Hematopoietic multipotent progenitor cell treated with erythropoietin and hydrocortisone succinate and interleukin-3 and kit ligand, for 4 days (in vitro differentiated cells): ENCODE results near the gene FAM240A.

Source experiments
- DNase-seq: peaks from one replicate; pipeline ENCODE4 v3.0.0-alpha.2; 2015

The FAM240A gene

DNA sequence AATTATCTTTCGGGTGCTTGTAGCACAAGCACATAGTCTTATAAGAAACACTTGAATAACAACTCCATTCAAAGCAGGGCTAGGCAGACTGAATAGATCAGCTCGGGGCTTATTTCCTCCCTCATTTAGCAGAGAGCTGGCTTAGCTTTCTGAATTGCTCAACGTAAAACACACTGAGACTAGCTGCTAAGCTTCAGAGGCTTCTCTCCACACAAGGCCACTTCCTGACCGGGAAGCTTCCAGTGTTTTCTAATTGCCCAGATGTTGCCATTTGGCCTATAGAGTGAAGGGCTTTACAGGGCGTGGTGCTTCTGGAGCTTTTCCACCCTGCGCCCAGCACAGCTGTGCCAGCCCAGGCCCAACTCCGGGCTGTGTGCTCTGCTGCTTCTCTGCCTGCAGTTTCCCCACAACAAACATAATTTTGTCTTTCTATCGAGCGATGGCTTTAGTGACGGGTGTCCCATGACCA is 16.6 kb downstream of the FAM240A start:
- DNase-seq = no peak

DNA sequence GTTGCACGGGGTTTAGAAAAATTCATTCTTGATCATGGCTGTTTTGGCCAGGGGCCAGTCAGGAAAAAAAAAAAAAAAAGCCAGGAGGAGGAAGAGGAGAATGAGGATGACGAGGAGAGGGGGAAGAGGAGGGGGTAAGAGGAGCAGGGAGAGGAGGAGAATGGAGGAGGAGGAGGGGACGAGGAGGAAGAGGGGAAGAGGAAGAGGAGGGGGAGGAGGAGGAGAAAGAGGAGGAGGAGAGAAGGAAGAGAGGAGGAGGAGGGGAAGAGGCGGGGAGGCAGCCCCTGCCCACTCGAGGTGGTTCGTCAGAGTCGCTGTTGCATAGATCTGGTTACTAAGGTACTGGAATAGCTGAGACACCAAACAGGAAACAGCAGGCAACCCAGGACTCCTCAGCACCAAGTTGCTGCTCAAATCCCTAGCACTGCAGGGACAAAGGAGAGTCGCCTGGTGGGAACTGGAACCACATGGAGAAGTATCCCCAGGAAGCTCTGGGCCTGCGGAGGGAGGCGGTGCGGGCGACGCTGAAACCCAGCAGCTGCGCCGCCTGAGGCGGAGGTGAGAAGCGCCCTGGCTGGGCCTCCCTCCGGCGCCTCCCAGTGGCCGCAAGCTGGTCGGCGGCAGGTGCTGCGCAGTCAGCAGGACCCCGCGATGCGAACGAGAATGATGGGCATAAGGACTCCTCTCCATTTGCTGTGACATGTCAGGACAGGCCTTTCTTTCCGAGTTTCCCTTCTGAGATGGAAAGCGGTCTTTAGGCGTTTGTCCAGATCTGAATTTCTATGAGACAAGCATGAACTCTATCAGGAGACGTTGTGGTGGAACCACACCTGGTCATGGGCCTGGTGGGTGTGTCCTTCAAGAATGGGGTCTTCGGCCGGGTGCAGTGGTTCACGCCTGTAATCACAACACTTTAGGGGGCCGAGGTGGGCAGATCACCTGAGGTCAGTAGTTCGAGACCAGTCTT is 17.5 kb downstream of the FAM240A start:
- DNase-seq = peak; percentile 90

DNA sequence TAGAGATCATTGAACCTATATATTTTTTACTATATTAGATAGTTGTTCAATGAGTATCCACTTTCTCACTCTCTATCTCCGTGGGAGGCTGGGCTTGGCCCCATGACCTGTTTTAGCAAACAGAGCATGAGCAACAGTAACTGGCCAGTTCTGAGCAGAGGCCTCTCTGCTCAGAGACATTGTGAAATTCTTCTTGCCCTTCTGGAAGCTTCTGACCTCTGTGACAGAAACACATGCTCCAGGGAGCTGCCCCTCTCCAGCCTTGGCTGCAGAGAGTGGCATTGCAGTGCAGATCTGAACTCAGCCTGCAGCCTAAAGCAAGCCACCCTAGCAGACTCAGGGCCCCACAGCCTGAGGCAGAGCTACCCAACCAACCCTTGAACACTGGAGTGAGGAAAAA is 20.5 kb downstream of the FAM240A start:
- DNase-seq = no peak

DNA sequence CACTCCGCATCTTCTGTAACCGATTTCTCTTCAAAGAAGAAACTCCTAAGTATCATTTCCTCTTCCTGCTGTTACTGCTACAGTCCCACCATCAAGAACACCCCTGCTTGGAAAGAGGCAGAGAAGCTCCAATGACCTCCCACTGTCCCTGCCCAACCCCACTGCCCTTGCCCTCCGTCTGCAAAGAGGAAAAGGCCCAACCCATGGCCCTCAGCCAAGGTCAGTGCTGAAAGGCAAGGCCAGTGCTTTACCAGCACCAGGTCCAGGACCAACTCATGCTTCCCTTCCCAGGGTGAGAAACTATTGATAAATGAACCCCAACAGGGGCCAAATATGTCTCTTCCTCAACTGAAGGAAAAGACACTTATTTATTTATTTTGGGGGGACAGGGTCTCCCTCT is 22.5 kb downstream of the FAM240A start:
- no peak for DNase-seq

DNA sequence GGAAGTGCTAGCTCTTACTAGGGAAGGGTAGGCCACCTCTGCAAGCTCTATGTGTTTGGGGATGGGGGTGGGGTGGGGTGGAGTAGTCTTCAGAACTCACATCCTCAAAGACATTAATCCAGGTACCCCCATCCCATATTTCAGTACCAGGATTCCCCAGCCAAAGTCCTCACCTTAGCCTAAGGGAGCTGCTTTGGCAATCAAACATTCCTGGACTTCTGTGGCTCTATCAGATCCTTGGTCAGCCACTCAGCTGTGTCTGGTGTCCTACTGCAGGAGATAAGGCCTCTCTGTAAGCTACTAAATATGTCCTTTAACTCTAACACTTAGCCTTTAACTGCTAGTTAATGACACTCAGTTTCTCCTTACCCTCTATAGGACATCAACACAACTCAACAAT is 26.9 kb downstream of the FAM240A start:
- no peak for DNase-seq

DNA sequence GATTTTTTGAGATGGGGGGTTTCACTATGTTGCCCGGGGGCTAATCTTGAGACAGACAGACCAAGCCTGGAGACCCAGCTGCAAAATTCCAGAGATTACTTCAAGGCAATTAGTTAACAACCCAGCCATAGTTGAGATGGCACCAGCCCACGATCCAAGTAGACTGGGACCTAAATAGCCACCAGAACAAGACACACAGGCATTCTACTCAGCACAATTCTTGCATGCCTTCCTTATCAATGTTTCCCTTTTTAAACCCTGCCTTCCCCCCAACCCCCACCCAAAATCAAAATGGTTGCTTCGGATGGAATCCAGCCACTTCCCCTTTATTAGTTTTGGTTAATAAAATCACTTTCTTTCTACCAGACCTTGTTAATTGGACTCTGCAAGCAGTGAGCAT is 28.6 kb downstream of the FAM240A start:
- no peak for DNase-seq

DNA sequence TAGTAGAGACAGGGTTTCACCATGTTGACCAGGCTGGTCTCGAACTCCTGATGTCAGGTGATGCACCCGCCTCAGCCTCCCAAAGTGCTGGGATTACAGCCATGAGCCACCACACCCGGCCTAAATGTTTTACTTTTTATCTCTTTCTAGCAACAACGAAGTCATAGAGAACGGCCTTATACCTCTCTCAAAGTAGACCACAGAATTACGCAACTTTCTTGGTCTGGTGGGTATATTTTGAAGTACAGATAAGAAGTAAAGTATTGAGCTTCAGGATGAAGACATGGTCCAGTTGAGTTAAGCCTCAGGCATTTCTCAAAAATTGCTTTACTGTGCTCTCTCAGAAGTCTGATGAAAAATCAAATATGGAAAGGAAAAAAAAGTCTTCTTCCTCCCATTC is 30.6 kb downstream of the FAM240A start:
- DNase-seq = peak; percentile 89

DNA sequence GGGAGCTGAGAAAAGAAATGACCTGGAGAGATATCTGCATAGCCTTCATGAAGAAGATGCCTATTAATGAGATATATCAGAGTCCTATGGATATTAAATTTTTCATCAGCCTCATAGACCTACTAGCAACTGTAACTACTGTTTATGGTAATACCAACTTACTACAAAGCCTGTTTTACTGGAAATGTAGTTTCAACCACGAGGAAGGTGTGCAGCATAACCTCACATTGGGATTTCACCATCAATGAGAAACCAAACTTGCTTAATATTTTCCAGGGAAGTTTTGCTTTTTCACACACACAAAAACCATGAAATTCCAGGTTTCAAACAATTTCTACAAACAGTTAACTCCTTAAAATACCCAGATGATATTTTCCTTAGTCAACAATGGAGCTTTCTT is 31.4 kb downstream of the FAM240A start:
- DNase-seq = no peak

DNA sequence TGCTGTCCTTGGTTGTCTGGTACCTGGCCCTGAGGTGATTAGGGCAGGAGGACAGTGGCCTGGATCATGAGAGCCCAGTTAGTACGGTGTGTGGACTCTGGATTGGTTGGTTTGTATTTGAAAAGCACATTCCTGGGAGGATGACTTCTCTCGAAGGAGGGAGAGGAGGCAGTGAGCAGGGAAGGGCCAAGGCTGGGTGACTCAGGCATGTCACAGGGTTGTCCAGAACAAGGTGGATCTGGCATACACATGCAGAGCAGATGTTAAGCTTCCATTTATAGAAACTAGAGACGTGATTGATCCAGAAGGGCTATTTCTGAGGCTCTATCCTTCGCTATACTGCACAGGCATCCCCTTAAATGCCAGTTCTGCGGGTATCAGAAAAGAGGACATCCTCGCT is 34.4 kb downstream of the FAM240A start:
- no peak for DNase-seq

DNA sequence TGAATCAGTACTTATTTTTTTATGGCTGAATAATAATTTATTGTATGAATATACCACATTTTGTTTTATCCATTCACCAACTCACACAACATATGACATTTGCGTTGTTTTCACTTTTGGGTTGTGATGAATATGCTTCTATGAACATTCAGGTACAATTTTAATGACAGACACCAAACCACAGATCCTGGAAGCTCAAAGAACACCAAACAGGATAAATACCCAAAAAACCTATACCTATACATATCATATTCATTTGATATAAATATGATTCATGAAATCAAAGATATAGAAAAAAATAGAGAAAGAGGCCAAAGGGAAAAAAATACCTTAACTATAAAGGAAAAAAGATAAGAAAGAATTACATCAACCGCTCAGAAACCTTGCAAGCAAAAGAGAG is 35.8 kb downstream of the FAM240A start:
- no peak for DNase-seq

DNA sequence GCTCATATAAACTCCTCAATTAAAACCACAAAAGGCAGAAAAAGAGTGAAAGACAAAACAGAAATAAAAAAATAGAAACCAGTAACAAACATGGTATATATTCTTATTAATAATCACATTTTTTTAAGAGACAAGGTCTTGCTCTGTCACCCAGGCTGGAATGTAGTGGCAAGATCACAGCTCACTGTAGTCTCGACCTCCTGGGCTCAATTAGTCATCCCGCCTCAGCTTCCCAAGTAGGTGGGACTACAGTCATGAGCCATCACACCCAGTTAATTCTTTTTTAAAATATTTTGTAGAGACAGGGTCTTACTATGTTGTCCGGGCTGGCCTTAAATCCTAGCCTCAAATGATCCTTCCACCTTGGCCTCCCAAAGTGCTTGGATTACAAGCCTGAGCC is 37.1 kb downstream of the FAM240A start:
- no peak for DNase-seq

DNA sequence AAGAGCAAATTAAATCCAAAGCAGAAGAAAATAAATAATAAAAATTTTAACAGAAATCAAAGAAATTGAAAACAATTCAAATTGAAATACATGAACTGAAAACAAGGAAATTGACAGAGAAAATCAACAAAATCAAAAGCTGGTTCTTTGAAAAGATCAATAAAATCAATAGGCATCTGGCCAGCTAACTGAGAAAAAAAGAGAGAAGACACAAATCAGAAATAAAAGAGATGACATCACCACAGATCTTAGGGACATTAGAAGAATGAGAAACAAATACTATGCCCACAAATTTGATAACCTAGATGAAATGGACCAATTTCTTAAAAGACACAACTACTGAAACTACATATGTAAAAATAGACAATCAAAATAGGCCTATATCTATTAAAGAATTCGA is 38.8 kb downstream of the FAM240A start:
- no peak for DNase-seq

DNA sequence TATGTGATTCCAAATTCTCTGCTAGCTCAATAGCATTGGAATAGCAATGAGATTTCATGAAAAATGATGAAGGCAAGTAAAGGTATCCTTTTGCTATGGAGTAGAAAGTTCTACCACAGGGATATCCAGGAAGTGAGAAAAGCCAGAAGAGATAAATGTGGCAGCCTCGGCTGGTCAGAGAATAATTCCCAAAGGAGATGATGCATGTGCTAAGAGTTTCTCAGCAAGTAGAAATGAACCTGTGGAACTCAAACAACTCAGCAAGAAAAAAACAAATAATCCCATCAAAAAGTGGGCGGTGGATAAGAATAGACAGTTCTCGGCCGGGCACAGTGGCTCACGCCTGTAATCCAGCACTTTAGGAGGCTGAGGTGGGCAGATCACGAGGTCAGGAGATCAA is 42.9 kb downstream of the FAM240A start:
- DNase-seq = no peak

DNA sequence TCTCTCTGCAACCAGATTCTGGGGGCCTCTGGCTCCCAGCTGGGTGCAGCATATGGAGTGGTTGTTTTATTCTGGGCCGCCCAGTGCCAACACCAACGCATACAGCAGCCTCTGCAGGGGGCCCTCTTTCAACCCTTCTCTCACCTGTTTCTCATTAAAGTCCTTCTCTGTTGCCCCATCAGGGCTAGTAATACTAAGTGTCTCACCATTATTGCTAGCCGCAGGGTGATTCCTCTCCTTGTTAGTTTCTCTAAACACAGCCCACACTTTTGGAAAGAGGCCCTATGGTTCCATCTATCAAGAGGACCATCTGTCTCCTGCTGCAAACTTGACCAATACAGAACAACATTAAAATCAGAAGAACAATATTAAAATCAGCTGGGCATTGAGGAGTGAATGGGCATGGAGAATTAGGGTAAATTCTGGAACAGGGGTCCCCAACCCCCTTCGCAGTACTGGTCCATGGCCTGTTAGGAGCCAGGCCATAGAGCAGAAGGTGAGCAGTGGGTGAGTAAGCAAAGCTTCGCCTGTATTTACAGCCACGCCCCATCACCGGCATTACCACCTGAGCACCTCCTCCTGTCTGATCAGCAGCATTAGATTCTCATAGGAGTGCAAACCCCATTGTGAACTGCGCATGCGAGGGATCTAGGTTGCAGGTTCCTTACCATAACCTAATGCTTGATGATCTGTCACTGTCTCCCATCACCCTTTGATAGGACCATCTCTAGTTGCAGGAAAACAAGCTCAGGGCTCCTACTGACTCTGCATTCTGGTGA is 44.6 kb downstream of the FAM240A start:
- no peak for DNase-seq

DNA sequence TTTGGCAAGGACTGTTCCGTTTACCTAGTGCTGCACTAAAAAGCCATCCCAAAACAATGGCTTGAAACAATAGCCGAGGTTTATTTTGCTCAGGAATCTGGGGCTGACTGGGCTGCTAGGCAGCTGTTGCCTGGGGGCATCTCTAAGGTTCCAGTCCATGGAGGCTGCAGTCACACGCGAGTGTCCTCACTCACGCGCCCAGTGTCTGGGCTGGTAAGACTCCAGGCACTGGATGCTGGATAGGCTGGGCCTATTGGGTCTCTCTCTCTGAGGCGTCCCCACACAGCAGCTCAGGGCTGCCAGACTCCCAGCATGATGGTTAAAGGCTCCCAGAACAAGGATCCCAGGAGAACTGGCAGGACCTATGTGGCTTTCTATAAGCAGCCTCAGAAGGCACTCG is 47.0 kb downstream of the FAM240A start:
- DNase-seq = no peak

DNA sequence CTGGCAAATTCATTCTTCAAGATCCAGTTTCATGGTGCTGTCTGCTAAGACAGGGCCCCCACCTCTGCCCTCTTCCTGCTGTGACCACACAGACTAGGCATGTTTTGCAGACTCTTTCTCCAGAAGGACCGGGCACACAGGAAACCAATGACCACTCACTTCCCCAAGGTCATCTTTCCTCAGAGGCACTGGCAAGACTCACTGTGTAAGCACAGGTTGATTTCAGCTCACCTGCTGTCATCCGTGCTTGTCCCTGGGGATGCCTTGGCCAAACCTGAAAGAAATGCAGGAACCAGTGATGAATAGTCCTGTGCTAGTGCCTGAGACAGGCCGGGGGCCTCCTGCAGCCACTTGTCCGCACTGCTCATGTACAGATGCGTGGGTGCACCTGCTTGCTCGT is 47.7 kb downstream of the FAM240A start:
- no peak for DNase-seq

DNA sequence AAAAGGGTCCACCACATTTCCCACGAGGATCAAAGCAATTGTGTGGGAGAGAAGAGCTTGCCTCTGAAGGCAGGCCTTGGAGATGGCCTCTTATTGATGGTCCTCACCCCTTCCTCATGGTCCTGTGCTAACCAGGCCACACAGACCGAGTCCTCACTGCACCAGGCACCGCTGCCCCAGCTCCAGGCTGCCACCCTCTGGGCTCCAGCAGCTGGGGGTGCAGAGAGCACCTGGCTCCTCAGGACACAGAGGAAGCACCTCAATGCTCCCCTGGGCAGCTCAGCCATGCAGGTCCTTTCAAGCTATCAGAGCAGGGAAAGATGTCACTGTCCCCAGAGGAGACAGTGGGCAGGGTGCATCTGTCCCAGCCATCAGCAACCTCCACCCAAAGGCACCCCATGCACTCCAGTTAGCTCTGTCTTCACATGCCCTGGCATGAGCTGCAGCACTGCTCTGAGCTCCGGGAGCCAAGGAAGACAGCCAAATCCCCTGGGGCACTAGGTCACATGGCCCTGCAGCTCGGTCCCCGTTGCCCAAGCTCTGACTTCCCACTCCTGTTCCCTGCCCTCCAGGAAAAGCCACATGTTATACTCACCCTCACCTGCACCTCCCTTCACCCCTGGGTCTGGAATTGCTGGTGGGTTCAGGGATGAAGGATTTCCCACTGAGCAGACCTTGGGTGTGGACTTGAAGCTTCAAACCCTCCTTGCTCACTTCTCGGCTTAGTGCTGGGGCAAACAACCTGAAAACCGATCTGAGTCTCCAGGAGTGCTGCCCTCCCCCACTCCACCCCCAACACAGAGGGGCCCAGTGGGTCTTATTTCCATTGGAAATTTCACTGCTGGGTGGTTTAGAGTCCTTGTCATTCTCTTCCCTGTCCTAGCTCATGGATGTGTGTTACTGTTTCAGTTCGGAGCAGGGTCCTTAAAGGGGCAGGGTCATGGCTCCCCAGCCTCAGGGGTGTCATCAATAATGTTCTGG is 48.5 kb downstream of the FAM240A start:
- no peak for DNase-seq

DNA sequence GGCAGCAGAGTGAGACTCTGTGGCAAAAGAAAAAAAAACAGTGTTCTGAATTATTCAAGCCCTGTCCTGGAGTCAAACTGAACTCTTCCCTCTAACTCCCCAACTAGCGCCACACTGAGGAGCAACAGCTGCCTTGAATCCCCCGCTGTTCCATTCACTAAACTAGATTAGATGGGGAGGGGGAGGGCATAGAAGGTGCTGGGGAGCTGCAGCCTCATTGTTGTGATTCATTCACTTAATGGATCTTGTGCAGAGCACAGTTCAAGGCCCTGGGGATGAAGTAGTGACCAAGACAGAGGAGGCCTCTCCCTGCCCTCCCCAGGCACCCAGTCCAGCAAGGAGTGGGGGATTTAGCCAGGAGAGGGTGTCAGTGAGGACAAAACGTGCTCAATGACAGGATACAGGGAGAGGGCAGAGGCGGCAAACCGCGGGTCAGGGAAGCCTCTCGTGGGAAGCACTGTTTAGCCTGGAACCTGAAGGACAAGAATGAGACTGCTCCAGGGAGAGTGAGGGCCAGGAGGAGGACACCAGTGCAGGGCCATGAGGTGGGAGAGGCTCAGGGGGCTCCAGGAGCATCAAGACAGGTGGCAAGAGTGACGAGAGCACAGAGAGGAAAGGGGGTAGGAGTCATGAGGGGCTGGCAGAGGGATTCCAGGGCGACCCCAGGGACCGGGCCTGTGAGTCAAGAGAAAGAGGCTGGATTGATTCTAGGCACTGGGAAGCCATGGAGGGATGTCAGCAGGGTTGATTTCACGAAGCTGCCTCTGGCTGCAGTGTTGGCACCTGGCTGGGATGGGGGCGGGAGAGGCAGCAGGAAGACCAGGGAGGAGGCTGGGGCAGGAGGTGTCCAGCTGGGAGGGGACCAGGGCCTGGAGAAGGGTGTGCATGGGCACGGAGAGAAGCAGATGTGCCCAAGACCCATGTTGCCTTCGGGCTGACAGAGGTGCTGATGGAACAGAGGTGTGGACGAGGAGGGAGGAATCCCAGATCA is 49.7 kb downstream of the FAM240A start:
- DNase-seq = no peak

DNA sequence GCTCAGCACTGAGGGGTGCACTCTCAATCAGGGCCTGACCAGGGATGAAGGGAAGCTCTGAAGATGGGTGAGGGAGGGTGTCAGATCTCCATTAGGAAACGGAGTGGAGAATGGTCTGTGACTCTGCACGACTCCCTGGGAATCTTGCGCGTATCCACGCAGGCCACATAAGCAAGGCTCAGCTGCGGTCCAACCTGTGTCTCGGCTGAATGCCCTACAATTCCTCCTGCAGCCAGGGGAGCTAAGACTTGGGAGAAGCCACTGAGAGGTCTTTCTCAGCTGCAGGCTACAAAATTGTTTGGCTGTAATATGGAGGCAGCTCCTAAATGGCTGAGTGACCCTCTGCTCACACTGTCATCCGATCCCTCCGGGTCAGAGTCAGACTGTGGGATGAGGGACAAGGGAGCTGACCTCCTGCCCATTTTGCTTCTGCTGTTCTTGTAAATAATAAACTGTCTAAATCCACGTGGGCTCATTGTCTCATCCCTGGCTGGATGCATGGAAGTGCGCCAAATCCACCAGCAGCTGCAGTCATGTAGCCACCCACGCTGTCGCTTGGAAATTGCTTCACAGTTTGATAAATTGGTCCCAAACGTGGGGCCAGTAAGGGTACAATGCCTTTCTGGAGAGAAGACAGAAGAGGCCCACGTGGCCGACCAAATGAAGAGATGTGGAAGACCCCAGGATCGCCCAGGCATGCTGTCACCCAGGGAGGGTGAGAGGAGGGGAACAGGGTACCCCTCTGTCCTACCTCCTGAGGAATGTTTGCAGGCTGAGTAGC is 50.6 kb downstream of the FAM240A start:
- DNase-seq = no peak

DNA sequence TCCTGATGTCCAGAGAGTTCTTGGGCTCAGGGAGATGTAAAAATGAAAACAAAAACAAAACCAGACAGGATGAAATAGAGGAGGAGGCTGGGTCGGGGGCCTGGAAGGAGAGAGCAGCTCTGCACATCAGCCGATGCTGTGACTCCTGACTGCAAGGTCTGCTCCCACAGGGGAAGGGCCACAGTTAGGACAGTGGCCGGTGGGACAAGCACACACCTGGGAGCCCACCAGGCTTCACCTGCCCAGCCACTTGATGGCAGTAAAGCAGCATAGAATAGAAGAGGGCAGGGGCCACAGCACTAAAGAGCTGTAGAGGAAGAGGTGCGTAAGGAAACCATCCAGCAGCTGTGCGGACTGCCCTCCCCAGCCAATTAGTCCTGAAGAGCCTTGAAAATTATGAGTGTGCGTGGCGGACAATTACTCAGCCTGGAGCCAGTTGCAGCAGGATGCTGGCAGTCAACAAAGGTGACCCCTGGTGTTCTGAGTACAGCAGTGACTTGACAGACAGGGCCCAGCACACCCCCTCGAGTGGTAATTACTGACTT is 51.3 kb downstream of the FAM240A start:
- DNase-seq = peak; percentile 18
